Measurements from ENCODE around the gene AK3.

AK3 gene

GRCh38 chr9:4709380-4709779 lies 31.6 kb downstream of the AK3 start:
- Mint-ChIP-seq H3K27ac (peak overlapping the region; percentile 35 to 74), H3K36me3 (ENCODE audit: insufficient read depth) (peaks cover 46% of the 10 kb centered on the region)

GRCh38 chr9:4706971-4707622 lies 33.9 kb downstream of the AK3 start:
- Mint-ChIP-seq H3K36me3 (ENCODE audit: insufficient read depth) (peaks cover 57% of the 10 kb centered on the region), H3K4me1 (ENCODE audit: low read depth in 2 of 2) (peaks cover 0 to 11% of the 10 kb centered on the region in 2 donors), H3K27ac (no peak overlapping the region), H3K9me3 (no peaks in the 10 kb centered on the region), H3K4me3 (no peak overlapping the region), H3K27me3 (no peaks in the 10 kb centered on the region)
- ATAC-seq (replicated peaks) (no peak), DNase-seq (no peak)

More at GRCh38 chr9:4709380-4709779, 31.6 kb downstream of the AK3 start:
- Mint-ChIP-seq H3K4me1 (ENCODE audit: low read depth in 2 of 2) (peaks cover 0 to 11% of the 10 kb centered on the region in 2 donors), H3K4me3 (no peak overlapping the region), H3K27me3 (no peaks in the 10 kb centered on the region), H3K9me3 (no peaks in the 10 kb centered on the region)
- DNase-seq = no peak
- no peak for ATAC-seq (replicated peaks)

- no peaks in the 10 kb centered on the region for H3K27me3 Mint-ChIP-seq
- ATAC-seq (replicated peaks) = no peak
- H3K4me1 Mint-ChIP-seq (ENCODE audit: low read depth in 2 of 2) = peaks cover 0 to 13% of the 10 kb centered on the region in 2 donors
- no peak for DNase-seq
- peak overlapping the region; percentile 1 to 76 for H3K27ac Mint-ChIP-seq
- peaks cover 63% of the 10 kb centered on the region for H3K36me3 Mint-ChIP-seq (ENCODE audit: insufficient read depth)
- no peaks in the 10 kb centered on the region for H3K9me3 Mint-ChIP-seq
- no peak overlapping the region for H3K4me3 Mint-ChIP-seq
Measured at GRCh38 chr9:4706021-4706420, 35.0 kb downstream of the AK3 start.

GRCh38 chr9:4704129-4704528 lies 36.9 kb downstream of the AK3 start:
- Mint-ChIP-seq H3K4me3 (no peak overlapping the region), H3K27ac (peak overlapping the region in 1 of 2 donors; percentile 58), H3K4me1 (ENCODE audit: low read depth in 2 of 2) (peaks cover 0 to 14% of the 10 kb centered on the region in 2 donors), H3K9me3 (no peaks in the 10 kb centered on the region), H3K36me3 (ENCODE audit: insufficient read depth) (peaks cover 64% of the 10 kb centered on the region), H3K27me3 (no peaks in the 10 kb centered on the region)
- DNase-seq (no peak), ATAC-seq (replicated peaks) (no peak)

GRCh38 chr9:4701526-4701925 lies 39.5 kb downstream of the AK3 start:
- Mint-ChIP-seq H3K27me3 (no peaks in the 10 kb centered on the region), H3K9me3 (no peaks in the 10 kb centered on the region), H3K4me3 (no peak overlapping the region), H3K27ac (peak overlapping the region in 1 of 2 donors; percentile 5), H3K36me3 (ENCODE audit: insufficient read depth) (peaks cover 72% of the 10 kb centered on the region), H3K4me1 (ENCODE audit: low read depth in 2 of 2) (peaks cover 0 to 10% of the 10 kb centered on the region in 2 donors)
- ATAC-seq (replicated peaks) (no peak), DNase-seq (no peak)

GRCh38 chr9:4700932-4701331 lies 40.1 kb downstream of the AK3 start:
- Mint-ChIP-seq H3K27ac (peak overlapping the region in 1 of 2 donors; percentile 5), H3K9me3 (no peaks in the 10 kb centered on the region), H3K4me3 (no peak overlapping the region), H3K27me3 (no peaks in the 10 kb centered on the region), H3K4me1 (ENCODE audit: low read depth in 2 of 2) (peaks cover 1 to 12% of the 10 kb centered on the region in 2 donors), H3K36me3 (ENCODE audit: insufficient read depth) (peaks cover 68% of the 10 kb centered on the region)
- no peak for ATAC-seq (replicated peaks)
- no peak for DNase-seq

GRCh38 chr9:4700091-4700490 lies 40.9 kb downstream of the AK3 start:
- Mint-ChIP-seq H3K4me3 (no peak overlapping the region), H3K36me3 (ENCODE audit: insufficient read depth) (peaks cover 66% of the 10 kb centered on the region), H3K27me3 (no peaks in the 10 kb centered on the region), H3K27ac (no peak overlapping the region), H3K4me1 (ENCODE audit: low read depth in 2 of 2) (peaks cover 1 to 11% of the 10 kb centered on the region in 2 donors), H3K9me3 (no peaks in the 10 kb centered on the region)
- DNase-seq (no peak), ATAC-seq (replicated peaks) (no peak)

- ATAC-seq (replicated peaks) (no peak), DNase-seq (no peak)
- no peak overlapping the region for H3K4me3 Mint-ChIP-seq
- H3K9me3 Mint-ChIP-seq = no peaks in the 10 kb centered on the region
- peaks cover 11 to 24% of the 10 kb centered on the region in 2 donors for H3K4me1 Mint-ChIP-seq (ENCODE audit: low read depth in 2 of 2)
- H3K36me3 Mint-ChIP-seq (ENCODE audit: insufficient read depth) = peaks cover 24% of the 10 kb centered on the region
- H3K27ac Mint-ChIP-seq = peak overlapping the region in 1 of 2 donors; percentile 54
- H3K27me3 Mint-ChIP-seq = no peaks in the 10 kb centered on the region
Measured at GRCh38 chr9:4691795-4692194, 49.2 kb downstream of the AK3 start.

- H3K4me3 Mint-ChIP-seq = no peak overlapping the region
- peak overlapping the region; percentile 41 to 54 for H3K27ac Mint-ChIP-seq
- H3K36me3 Mint-ChIP-seq (ENCODE audit: insufficient read depth) = peaks cover 36% of the 10 kb centered on the region
- DNase-seq (no peak), ATAC-seq (replicated peaks) (no peak)
- H3K4me1 Mint-ChIP-seq (ENCODE audit: low read depth in 2 of 2) = peaks cover 10 to 32% of the 10 kb centered on the region in 2 donors
- H3K27me3 Mint-ChIP-seq = no peaks in the 10 kb centered on the region
- H3K9me3 Mint-ChIP-seq = no peaks in the 10 kb centered on the region
Measured at GRCh38 chr9:4690144-4690543, 50.9 kb downstream of the AK3 start.

GRCh38 chr9:4689687-4690104 lies 51.3 kb downstream of the AK3 start:
- Mint-ChIP-seq H3K4me3 (no peak overlapping the region), H3K4me1 (ENCODE audit: low read depth in 2 of 2) (peaks cover 12 to 35% of the 10 kb centered on the region in 2 donors), H3K27me3 (no peaks in the 10 kb centered on the region), H3K36me3 (ENCODE audit: insufficient read depth) (peaks cover 33% of the 10 kb centered on the region), H3K9me3 (no peaks in the 10 kb centered on the region), H3K27ac (peak overlapping the region; percentile 41 to 54)
- ATAC-seq (replicated peaks) (no peak), DNase-seq (no peak)

- Mint-ChIP-seq H3K36me3 (ENCODE audit: insufficient read depth) (peaks cover 32% of the 10 kb centered on the region), H3K9me3 (no peaks in the 10 kb centered on the region), H3K4me1 (ENCODE audit: low read depth in 2 of 2) (peaks cover 15 to 37% of the 10 kb centered on the region in 2 donors), H3K27ac (no peak overlapping the region), H3K4me3 (no peak overlapping the region), H3K27me3 (no peaks in the 10 kb centered on the region)
- ATAC-seq (replicated peaks) = no peak
- DNase-seq = no peak
Measured at GRCh38 chr9:4689021-4689420, 52.0 kb downstream of the AK3 start.

- H3K27me3 Mint-ChIP-seq = no peaks in the 10 kb centered on the region
- no peaks in the 10 kb centered on the region for H3K9me3 Mint-ChIP-seq
- H3K36me3 Mint-ChIP-seq (ENCODE audit: insufficient read depth) = peaks cover 29% of the 10 kb centered on the region
- ATAC-seq (replicated peaks) (no peak), DNase-seq (no peak)
- peaks cover 17 to 39% of the 10 kb centered on the region in 2 donors for H3K4me1 Mint-ChIP-seq (ENCODE audit: low read depth in 2 of 2)
- H3K27ac Mint-ChIP-seq = peak overlapping the region in 1 of 2 donors; percentile 56
- no peak overlapping the region for H3K4me3 Mint-ChIP-seq
Measured at GRCh38 chr9:4686584-4686983, 54.4 kb downstream of the AK3 start.

GRCh38 chr9:4686112-4686511 lies 54.9 kb downstream of the AK3 start:
- Mint-ChIP-seq H3K4me3 (no peak overlapping the region), H3K9me3 (no peaks in the 10 kb centered on the region), H3K27ac (peak overlapping the region in 1 of 2 donors; percentile 22), H3K36me3 (ENCODE audit: insufficient read depth) (peaks cover 29% of the 10 kb centered on the region), H3K27me3 (no peaks in the 10 kb centered on the region), H3K4me1 (ENCODE audit: low read depth in 2 of 2) (peaks cover 13 to 39% of the 10 kb centered on the region in 2 donors)
- DNase-seq = no peak
- ATAC-seq (replicated peaks) = no peak

- H3K36me3 Mint-ChIP-seq (ENCODE audit: insufficient read depth) = peaks cover 24% of the 10 kb centered on the region
- H3K4me3 Mint-ChIP-seq = no peak overlapping the region
- H3K27me3 Mint-ChIP-seq = no peaks in the 10 kb centered on the region
- no peak for DNase-seq
- H3K9me3 Mint-ChIP-seq = no peaks in the 10 kb centered on the region
- H3K27ac Mint-ChIP-seq = peak overlapping the region in 1 of 2 donors; percentile 47
- no peak for ATAC-seq (replicated peaks)
- peaks cover 10 to 32% of the 10 kb centered on the region in 2 donors for H3K4me1 Mint-ChIP-seq (ENCODE audit: low read depth in 2 of 2)
Measured at GRCh38 chr9:4684820-4685219, 56.2 kb downstream of the AK3 start.

Measured in effector memory CD8-positive, alpha-beta T cell (primary cell).